K562 (cell line): ENCODE measurements around the gene RPL3. TPM values are rescaled to one million over a fixed set of nuclear protein-coding genes. Genes with fewer than 3 reads are reported as not detected.

ENCODE experiments used
- CHD1 ChIP-seq: fragments of 200-600 bp; sonication (generic); IDR thresholded peaks from one replicate; pipeline ENCODE4 v1.6.1; 2012; ENCODE audit warnings: mild to moderate bottlenecking, moderate library complexity, low read length, inconsistent platforms
- KAT7 ChIP-seq: sonication (generic); formaldehyde crosslinking; IDR thresholded peaks from 2 replicates; pipeline ENCODE4 v1.8.0; 2022; ENCODE audit warnings: missing genetic modification reagents, mild to moderate bottlenecking, borderline replicate concordance
- MTA1 ChIP-seq: fragments of 450-650 bp; IDR thresholded peaks from 2 replicates; pipeline ENCODE4 v1.6.1; 2017; ENCODE audit warnings: borderline replicate concordance
- NFIC ChIP-seq: fragments of 450-650 bp; IDR thresholded peaks from 2 replicates; pipeline ENCODE4 v1.6.1; 2017; ENCODE audit warnings: mild to moderate bottlenecking, inconsistent platforms
- POLR2G ChIP-seq: fragments of 200-400 bp; formaldehyde crosslinking; IDR thresholded peaks from 2 replicates; pipeline ENCODE4 v1.6.1; 2017; ENCODE audit warnings: low read depth, mild to moderate bottlenecking, antibody characterized with exemption, low read length, moderate library complexity
- PRPF4 ChIP-seq: fragments of 200-400 bp; formaldehyde crosslinking; IDR thresholded peaks from one replicate; pipeline ENCODE4 v1.6.1; 2017; ENCODE audit warnings: low read length, low read depth, mild to moderate bottlenecking; ENCODE audit not compliant: insufficient read depth, poor library complexity, severe bottlenecking
- SIN3A ChIP-seq, 2 experiments: fragments of 150-350 bp in 1 of 2; IDR thresholded peaks; 2 replicates each; pipeline ENCODE4 v1.6.1; 2011 to 2016; ENCODE audit warnings: borderline replicate concordance in 2 of 2, low read depth in 2 of 2, low read length in 2 of 2, mild to moderate bottlenecking in 2 of 2, moderate library complexity in 2 of 2; ENCODE audit not compliant: control insufficient read depth in 1 of 2
- TEAD4 ChIP-seq, 2 experiments: sonication (generic) in 1 of 2; formaldehyde crosslinking in 1 of 2; IDR thresholded peaks; 2 replicates each; pipeline versions ENCODE4 v1.6.1 to v1.8.0; 2012 to 2022; ENCODE audit warnings: borderline replicate concordance in 1 of 2, inconsistent platforms in 1 of 2, low read length in 1 of 2, mild to moderate bottlenecking in 1 of 2, missing genetic modification reagents in 1 of 2
- ZSCAN32 ChIP-seq: fragments of 450-650 bp; formaldehyde crosslinking; IDR thresholded peaks from 2 replicates; pipeline ENCODE4 v1.4.0; 2020; ENCODE audit warnings: mild to moderate bottlenecking, moderate library complexity
- polyA plus RNA-seq, 8 experiments: library from polyadenylated mRNA; depleted of rRNA in 4 of 8; stranded (reverse) in 5 of 8; unstranded in 3 of 8; fragments of >200 nt; fragmentation: Nextera tagmentation in 2 of 8; fragmentation: Illumina TruSeq in 1 of 8; extraction: Ambion mirVana in 2 of 8; extraction: Trizol in 1 of 8; gene quantifications; 2 replicates each; pipeline versions ENCODE4 v1.2.1 to v1.2.3, GENCODE V29; 2011 to 2014; ENCODE audit warnings: inconsistent platforms in 1 of 8, missing spikeins in 1 of 8
- total RNA-seq, 7 experiments: library from RNA; depleted of rRNA in 6 of 7; stranded (reverse); fragments of >200 nt in 6 of 7; fragmentation: Illumina TruSeq in 2 of 7; extraction: Trizol in 2 of 7; gene quantifications; 2 replicates each; pipeline versions ENCODE4 v1.2.1 to v1.2.3, GENCODE V29; 2011 to 2021; ENCODE audit warnings: low replicate concordance in 1 of 7

Gene RPL3
- total and polyA plus RNA-seq, 9 of the 15 experiments (the other 6 are each of a cell fraction or from before 2014, with no cell fraction given): 1,624 to 4,066 (median 2,565) TPM

GRCh38 chr22:39317084-39317774 is 2.2 kb downstream of the RPL3 start (continued):
- TF ChIP-seq PRPF4: peak; percentile 18
- no peak for TF ChIP-seq TEAD4 (IDR thresholded peaks at IDR 0.05; ENCODE audit: low read length)
- no peak for TF ChIP-seq TEAD4 (CRISPR knock-in tag; IDR thresholded peaks at IDR 0.05; ENCODE audit: borderline replicate concordance)
- TF ChIP-seq CHD1: peak; percentile 42
- TF ChIP-seq ZSCAN32 (CRISPR knock-in tag): no peak
- TF ChIP-seq MTA1: no peak
- TF ChIP-seq POLR2G: 0 out of 2 replicates have a peak, but pooled peaks have one; percentile 33
- 0 out of 2 replicates have a peak, but pooled peaks have one; percentile 3 for TF ChIP-seq KAT7 (CRISPR knock-in tag)
- TF ChIP-seq NFIC: peak; percentile 48; the same call in 1 of the 2 replicates
- TF ChIP-seq SIN3A (IDR thresholded peaks at IDR 0.05; ENCODE audit: borderline replicate concordance in 2 of 2, control insufficient read depth in 1 of 2, low read depth in 2 of 2, low read length in 2 of 2): peak in 1 of 2 experiments; percentile 40; a peak in 1 of 4 replicates
